Measurements from ENCODE around the gene L3MBTL4. TPM values are rescaled to one million over a fixed set of nuclear protein-coding genes. Genes with fewer than 3 reads are reported as not detected.

Gene L3MBTL4
- total RNA-seq, 1 experiment from 2014 or later, result 1.4 TPM

DNA sequence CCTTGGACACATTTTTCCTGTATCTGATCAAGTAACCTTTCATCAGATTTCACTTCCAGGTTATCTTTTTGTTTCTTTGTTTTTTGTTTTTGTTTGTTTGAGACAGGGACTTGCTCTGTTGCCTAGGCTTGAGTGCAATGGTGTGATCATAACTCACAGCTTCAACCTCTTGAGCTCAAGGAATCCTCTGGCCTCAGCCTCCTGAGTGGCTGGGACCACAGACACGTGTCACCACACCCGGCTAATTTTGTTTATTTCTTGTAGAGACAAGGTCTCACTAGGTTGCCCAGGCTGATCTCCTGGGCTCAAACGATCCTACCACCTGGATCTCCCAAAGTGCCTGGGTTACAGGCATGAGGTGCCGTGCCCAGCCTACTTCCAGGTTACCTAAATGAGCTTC, 124.9 kb downstream of the L3MBTL4 start (continued):
- TF ChIP-seq, protein P1, sequence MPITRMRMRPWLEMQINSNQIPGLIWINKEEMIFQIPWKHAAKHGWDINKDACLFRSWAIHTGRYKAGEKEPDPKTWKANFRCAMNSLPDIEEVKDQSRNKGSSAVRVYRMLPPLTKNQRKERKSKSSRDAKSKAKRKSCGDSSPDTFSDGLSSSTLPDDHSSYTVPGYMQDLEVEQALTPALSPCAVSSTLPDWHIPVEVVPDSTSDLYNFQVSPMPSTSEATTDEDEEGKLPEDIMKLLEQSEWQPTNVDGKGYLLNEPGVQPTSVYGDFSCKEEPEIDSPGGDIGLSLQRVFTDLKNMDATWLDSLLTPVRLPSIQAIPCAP (CRISPR knock-in tag; IDR thresholded peaks at IDR 0.05), result no peak
- TF ChIP-seq, protein P2, sequence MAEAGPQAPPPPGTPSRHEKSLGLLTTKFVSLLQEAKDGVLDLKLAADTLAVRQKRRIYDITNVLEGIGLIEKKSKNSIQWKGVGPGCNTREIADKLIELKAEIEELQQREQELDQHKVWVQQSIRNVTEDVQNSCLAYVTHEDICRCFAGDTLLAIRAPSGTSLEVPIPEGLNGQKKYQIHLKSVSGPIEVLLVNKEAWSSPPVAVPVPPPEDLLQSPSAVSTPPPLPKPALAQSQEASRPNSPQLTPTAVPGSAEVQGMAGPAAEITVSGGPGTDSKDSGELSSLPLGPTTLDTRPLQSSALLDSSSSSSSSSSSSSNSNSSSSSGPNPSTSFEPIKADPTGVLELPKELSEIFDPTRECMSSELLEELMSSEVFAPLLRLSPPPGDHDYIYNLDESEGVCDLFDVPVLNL (CRISPR knock-in tag; IDR thresholded peaks at IDR 0.05; ENCODE audit: borderline replicate concordance, low read depth), result no peak
- no peak for TF ChIP-seq JAZF1 (CRISPR knock-in tag; IDR thresholded peaks at IDR 0.05)
- TF ChIP-seq, protein P3, sequence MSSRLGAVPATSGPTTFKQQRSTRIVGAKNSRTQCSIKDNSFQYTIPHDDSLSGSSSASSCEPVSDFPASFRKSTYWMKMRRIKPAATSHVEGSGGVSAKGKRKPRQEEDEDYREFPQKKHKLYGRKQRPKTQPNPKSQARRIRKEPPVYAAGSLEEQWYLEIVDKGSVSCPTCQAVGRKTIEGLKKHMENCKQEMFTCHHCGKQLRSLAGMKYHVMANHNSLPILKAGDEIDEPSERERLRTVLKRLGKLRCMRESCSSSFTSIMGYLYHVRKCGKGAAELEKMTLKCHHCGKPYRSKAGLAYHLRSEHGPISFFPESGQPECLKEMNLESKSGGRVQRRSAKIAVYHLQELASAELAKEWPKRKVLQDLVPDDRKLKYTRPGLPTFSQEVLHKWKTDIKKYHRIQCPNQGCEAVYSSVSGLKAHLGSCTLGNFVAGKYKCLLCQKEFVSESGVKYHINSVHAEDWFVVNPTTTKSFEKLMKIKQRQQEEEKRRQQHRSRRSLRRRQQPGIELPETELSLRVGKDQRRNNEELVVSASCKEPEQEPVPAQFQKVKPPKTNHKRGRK (CRISPR knock-in tag; IDR thresholded peaks at IDR 0.05; ENCODE audit: borderline replicate concordance), result no peak
- no peak for TF ChIP-seq SMAD4 (CRISPR knock-in tag; IDR thresholded peaks at IDR 0.05)
- TF ChIP-seq CREB1 (CRISPR knock-in tag; IDR thresholded peaks at IDR 0.05), result no peak
- TF ChIP-seq, protein P4, sequence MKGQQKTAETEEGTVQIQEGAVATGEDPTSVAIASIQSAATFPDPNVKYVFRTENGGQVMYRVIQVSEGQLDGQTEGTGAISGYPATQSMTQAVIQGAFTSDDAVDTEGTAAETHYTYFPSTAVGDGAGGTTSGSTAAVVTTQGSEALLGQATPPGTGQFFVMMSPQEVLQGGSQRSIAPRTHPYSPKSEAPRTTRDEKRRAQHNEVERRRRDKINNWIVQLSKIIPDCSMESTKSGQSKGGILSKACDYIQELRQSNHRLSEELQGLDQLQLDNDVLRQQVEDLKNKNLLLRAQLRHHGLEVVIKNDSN (CRISPR knock-in tag; IDR thresholded peaks at IDR 0.05), result no peak

GRCh38 chr18:6286585-6286984, 128.1 kb downstream of the L3MBTL4 start:
- DNase-seq (ENCODE audit: low spot score) (no peak), ATAC-seq (no peak)
- Mint-ChIP-seq H3K27me3 (ENCODE audit: low read depth) (no peaks in the 10 kb centered on the region; the same call in 1 of the 2 replicates), H3K27ac (no peak overlapping the region), H3K9me3 (no peaks in the 10 kb centered on the region), H3K4me1 (peaks cover 6% of the 10 kb centered on the region), H3K4me3 (no peak overlapping the region), H3K36me3 (no peaks in the 10 kb centered on the region)
- ChIA-PET CTCF (interaction anchor here (0.9 kb wide), 1 partner anchor 67 kb away, joined by 4 read pairs; no protein-coding TSS in a partner anchor), POLR2A (no interaction called here)
- TF ChIP-seq TEAD1 (CRISPR knock-in tag; IDR thresholded peaks at IDR 0.05), result no peak
- no peak for TF ChIP-seq NFATC4 (CRISPR knock-in tag; IDR thresholded peaks at IDR 0.05)
- no peak for TF ChIP-seq CREM (CRISPR knock-in tag; IDR thresholded peaks at IDR 0.05)
- no peak for TF ChIP-seq FOXK1 (CRISPR knock-in tag; IDR thresholded peaks at IDR 0.05)
- TF ChIP-seq, protein P5, sequence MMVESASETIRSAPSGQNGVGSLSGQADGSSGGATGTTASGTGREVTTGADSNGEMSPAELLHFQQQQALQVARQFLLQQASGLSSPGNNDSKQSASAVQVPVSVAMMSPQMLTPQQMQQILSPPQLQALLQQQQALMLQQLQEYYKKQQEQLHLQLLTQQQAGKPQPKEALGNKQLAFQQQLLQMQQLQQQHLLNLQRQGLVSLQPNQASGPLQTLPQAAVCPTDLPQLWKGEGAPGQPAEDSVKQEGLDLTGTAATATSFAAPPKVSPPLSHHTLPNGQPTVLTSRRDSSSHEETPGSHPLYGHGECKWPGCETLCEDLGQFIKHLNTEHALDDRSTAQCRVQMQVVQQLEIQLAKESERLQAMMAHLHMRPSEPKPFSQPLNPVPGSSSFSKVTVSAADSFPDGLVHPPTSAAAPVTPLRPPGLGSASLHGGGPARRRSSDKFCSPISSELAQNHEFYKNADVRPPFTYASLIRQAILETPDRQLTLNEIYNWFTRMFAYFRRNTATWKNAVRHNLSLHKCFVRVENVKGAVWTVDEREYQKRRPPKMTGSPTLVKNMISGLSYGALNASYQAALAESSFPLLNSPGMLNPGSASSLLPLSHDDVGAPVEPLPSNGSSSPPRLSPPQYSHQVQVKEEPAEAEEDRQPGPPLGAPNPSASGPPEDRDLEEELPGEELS (CRISPR knock-in tag; IDR thresholded peaks at IDR 0.05), result no peak
- TF ChIP-seq, protein P4 (CRISPR knock-in tag; IDR thresholded peaks at IDR 0.05), result no peak
- TF ChIP-seq, protein P3 (CRISPR knock-in tag; IDR thresholded peaks at IDR 0.05; ENCODE audit: borderline replicate concordance), result no peak
- TF ChIP-seq, protein P6, sequence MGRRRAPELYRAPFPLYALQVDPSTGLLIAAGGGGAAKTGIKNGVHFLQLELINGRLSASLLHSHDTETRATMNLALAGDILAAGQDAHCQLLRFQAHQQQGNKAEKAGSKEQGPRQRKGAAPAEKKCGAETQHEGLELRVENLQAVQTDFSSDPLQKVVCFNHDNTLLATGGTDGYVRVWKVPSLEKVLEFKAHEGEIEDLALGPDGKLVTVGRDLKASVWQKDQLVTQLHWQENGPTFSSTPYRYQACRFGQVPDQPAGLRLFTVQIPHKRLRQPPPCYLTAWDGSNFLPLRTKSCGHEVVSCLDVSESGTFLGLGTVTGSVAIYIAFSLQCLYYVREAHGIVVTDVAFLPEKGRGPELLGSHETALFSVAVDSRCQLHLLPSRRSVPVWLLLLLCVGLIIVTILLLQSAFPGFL (CRISPR knock-in tag; IDR thresholded peaks at IDR 0.05; ENCODE audit: borderline replicate concordance), result no peak
- no peak for TF ChIP-seq RELA (CRISPR knock-in tag; IDR thresholded peaks at IDR 0.05; ENCODE audit: borderline replicate concordance)
- no peak for TF ChIP-seq ZNF423 (CRISPR knock-in tag; IDR thresholded peaks at IDR 0.05)
- no peak for TF ChIP-seq ZNF281 (CRISPR knock-in tag; IDR thresholded peaks at IDR 0.05)
- TF ChIP-seq ZNF263 (CRISPR knock-in tag; IDR thresholded peaks at IDR 0.05; ENCODE audit: low read depth), result no peak
- TF ChIP-seq, protein P7, sequence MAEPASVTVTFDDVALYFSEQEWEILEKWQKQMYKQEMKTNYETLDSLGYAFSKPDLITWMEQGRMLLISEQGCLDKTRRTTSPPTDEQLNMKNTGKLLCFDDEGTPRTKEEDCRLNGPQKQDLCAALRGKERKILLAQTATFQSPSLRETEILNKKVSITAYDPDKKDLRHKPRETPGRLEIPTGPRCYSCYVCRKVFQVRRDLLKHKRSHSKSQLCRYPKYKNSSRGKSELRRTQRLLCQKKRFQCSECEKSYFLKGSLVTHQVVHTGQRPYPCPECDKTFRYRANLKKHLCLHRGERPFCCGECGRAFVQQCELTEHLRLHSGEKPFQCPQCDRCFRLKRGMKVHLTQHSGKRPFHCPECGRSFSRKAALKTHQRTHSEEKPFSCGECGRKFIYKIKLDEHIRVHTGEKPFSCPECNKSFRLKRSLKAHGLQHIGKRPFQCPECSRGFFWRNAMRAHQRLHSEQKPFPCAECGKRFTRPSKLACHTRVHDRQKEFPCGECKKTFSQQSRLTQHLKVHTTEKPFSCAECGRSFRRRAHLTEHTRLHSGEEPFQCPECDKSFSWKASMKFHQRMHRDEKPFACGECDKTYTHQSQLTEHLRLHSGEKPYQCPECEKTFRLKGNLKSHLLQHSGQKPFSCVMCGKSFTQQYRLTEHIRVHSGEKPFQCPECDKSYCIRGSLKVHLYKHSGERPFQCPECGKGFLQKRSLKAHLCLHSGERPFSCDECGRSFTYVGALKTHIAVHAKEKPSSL (CRISPR knock-in tag; conservative IDR thresholded peaks at IDR 0.05), result no peak

Data from WTC11 (cell line).